Mucosa of descending colon (tissue), 3 donors: ENCODE measurements around the gene WNT6. TPM values are rescaled to one million over a fixed set of nuclear protein-coding genes. Genes with fewer than 3 reads are reported as not detected.

ENCODE experiments used
- ATAC-seq: fragments of 200-7000 bp; cut with Tn5 transposase; one replicate; pipeline ENCODE4 v1.9.1; 2020; ENCODE audit warnings: mild to moderate bottlenecking, moderate library complexity
- DNase-seq, 3 donors: peaks; one replicate each; pipeline ENCODE4 v3.0.0-alpha.2; 2020
- H3K36me3 ChIP-seq: fragments of 200-600 bp; one replicate; pipeline ENCODE4 v1.8.0; 2021; ENCODE audit warnings: low read depth, mild to moderate bottlenecking
- H3K4me1 ChIP-seq: fragments of 200-600 bp; one replicate; pipeline ENCODE4 v1.8.0; 2021; ENCODE audit warnings: low read depth, mild to moderate bottlenecking
- H3K4me3 ChIP-seq: fragments of 200-600 bp; one replicate; pipeline ENCODE4 v1.8.0; 2021; ENCODE audit warnings: mild to moderate bottlenecking
- H3K9me3 ChIP-seq: fragments of 200-600 bp; one replicate; pipeline ENCODE4 v1.8.0; 2021; ENCODE audit warnings: mild to moderate bottlenecking
- intact Hi-C, 2 donors: fragments of 100-400 bp; cut with DNase I in 1 of 2; cut with micrococcal nuclease in 1 of 2; formaldehyde crosslinking; loops; one replicate each; pipeline versions ENCODE4 v1.11.0 to v1.11.1; 2022; cut with DNase I, micrococcal nuclease
- long read RNA-seq, 2 donors: library from polyadenylated mRNA; unstranded; transcript quantifications; one replicate each; pipeline ENCODE4 v2.0.0, GENCODE V29; 2019 to 2021
- total RNA-seq, 3 donors: library from RNA; stranded (reverse); fragmentation: NEBNext Ultra II Directional in 2 of 3; extraction: Animal tissue kit (Norgen Biotek cat#: 25700) in 2 of 3; gene quantifications; one replicate each; pipeline versions ENCODE4 v1.2.1 to v1.2.4, GENCODE V29; 2021 to 2023
- TF ChIP-seq, protein P1 (sequence below): fragments of 200-600 bp; IDR thresholded peaks from one replicate; pipeline ENCODE4 v1.8.0; 2022; ENCODE audit warnings: antibody characterized with exemption, mild to moderate bottlenecking
- donor health status: DM: no; HTN: no; CAD: no; lungs with moderate emphysema.
- donor health status: DM: no; HTN: no; CAD: no.
- donor health status: DM: no; HTN: yes; CAD: no.

The WNT6 gene
- total RNA-seq: 1 to 10 TPM in 1 of 3 donors, under 1 TPM in 2; 0.39 to 5.7 (median 0.41) TPM
- long read RNA-seq, donor 1, transcript WNT6-201 (4 exons, 1,703 nt): major isoform, 18 of 21 reads
- long read RNA-seq, donor 1, partial matches to known transcripts: 3 of 21 reads
- long read RNA-seq, donor 1, other reads (novel, unspliced or antisense): 0 of 21 reads
- long read RNA-seq, donor 2: 0 reads

- ATAC-seq: peak; percentile 23
- intact Hi-C loops: no loop called here
Observed at GRCh38 chr2:218859556-218859987, at the start of gene WNT6. Gene WNT6 (plus strand): TSS chr2:218859805. CDS start chr2:218860038, 233 bp downstream.

GRCh38 chr2:218810256-218810655 is 49.3 kb upstream of the WNT6 start:
- no peak overlapping the region for H3K4me3 ChIP-seq
- peaks cover 9% of the 10 kb centered on the region for H3K4me1 ChIP-seq
- DNase-seq: no peak
- intact Hi-C loops: no loop called here
- ATAC-seq: no peak
- H3K9me3 ChIP-seq: no peaks in the 10 kb centered on the region
- no peaks in the 10 kb centered on the region for H3K36me3 ChIP-seq
- TF ChIP-seq, protein P1, sequence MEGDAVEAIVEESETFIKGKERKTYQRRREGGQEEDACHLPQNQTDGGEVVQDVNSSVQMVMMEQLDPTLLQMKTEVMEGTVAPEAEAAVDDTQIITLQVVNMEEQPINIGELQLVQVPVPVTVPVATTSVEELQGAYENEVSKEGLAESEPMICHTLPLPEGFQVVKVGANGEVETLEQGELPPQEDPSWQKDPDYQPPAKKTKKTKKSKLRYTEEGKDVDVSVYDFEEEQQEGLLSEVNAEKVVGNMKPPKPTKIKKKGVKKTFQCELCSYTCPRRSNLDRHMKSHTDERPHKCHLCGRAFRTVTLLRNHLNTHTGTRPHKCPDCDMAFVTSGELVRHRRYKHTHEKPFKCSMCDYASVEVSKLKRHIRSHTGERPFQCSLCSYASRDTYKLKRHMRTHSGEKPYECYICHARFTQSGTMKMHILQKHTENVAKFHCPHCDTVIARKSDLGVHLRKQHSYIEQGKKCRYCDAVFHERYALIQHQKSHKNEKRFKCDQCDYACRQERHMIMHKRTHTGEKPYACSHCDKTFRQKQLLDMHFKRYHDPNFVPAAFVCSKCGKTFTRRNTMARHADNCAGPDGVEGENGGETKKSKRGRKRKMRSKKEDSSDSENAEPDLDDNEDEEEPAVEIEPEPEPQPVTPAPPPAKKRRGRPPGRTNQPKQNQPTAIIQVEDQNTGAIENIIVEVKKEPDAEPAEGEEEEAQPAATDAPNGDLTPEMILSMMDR: no peak

More at GRCh38 chr2:218859556-218859987, at the start of gene WNT6:
- TF ChIP-seq, protein P1: no peak
- H3K4me3 ChIP-seq: no peak within 1 kb of the TSS
- DNase-seq: no peak
- peaks cover 15% of the 10 kb centered on the region for H3K4me1 ChIP-seq
- H3K36me3 ChIP-seq: no peaks in the 10 kb centered on the region
- no peaks in the 10 kb centered on the region for H3K9me3 ChIP-seq

DNA sequence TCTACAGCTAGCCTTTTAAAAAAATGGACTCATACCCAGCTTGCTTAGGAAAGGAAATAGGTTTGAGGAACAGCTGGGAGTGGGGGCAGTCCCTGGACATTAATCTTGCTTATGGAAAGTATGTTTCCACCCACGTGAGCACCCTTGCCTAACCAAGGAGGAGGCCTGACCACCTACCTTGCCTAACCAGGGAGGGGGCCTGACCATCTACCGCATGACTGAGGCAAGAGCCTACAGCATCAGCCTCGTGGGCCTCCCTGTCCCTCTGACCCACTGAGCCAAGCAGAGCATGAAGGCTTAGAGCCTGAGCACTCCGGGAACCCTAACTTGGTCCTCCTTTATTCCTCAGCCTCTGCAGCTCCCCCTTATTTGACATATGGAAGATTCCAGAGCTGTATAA is 48.2 kb upstream of the WNT6 start:
- DNase-seq (no peak), ATAC-seq (no peak)
- intact Hi-C loops: no loop called here
- Histone ChIP-seq H3K9me3 (no peaks in the 10 kb centered on the region), H3K36me3 (no peaks in the 10 kb centered on the region), H3K4me3 (no peak overlapping the region), H3K4me1 (peaks cover 9% of the 10 kb centered on the region)
- TF ChIP-seq, protein P1: no peak

GRCh38 chr2:218812096-218812815 is 47.3 kb upstream of the WNT6 start:
- ATAC-seq (no peak), DNase-seq (no peak)
- TF ChIP-seq, protein P1: no peak
- Histone ChIP-seq H3K9me3 (no peaks in the 10 kb centered on the region), H3K4me3 (no peak overlapping the region), H3K36me3 (no peaks in the 10 kb centered on the region), H3K4me1 (peaks cover 9% of the 10 kb centered on the region)
- intact Hi-C loops: no loop called here

- Histone ChIP-seq H3K4me1 (peaks cover 9% of the 10 kb centered on the region), H3K9me3 (no peaks in the 10 kb centered on the region), H3K4me3 (no peak overlapping the region), H3K36me3 (no peaks in the 10 kb centered on the region)
- TF ChIP-seq, protein P1: no peak
- DNase-seq (no peak), ATAC-seq (no peak)
- intact Hi-C loops: no loop called here
Observed at GRCh38 chr2:218812861-218813260, 46.7 kb upstream of the WNT6 start.
